NK-92 treated with Interleukin-12 subunit alpha and Interleukin-12 subunit beta, amount 100 ng/mL, for 24 hours (cell line): ENCODE data around the gene IL1RAPL1.

Source experiments
- DNase-seq: peaks from one replicate; lab custom pipeline; 2025; lab: John Stamatoyannopoulos, UW

IL1RAPL1 gene

DNA sequence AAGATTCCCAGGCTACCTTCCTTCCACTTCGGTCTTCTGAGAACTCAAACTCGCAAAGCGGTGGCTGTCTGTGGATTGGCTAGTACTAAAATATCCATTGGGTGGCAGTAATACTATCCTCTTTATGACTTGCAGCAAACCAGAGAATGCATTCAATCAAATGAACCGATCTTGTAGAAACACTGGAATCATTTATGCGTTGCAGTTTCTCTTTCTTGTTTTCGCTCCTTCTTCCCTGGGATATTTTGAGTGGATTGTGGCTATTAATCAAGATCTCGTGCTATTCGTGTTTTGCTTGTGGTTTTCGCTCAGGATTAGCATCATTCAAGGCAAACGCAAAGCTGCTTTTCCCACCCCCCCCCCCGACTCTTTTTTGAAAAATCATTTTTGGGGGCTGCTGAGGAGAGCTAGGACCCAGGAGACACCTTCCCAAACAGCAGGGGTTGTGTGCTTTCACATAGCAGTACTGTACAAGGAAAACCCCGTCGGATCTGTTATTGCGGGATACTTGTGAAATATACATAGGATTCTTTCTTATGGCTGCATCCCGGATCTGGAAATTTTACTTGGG, at the start of gene IL1RAPL1:
Gene IL1RAPL1, plus strand, starts transcription at position 466 of the 571 bp plus-strand sequence.
- DNase-seq: no peak

DNA sequence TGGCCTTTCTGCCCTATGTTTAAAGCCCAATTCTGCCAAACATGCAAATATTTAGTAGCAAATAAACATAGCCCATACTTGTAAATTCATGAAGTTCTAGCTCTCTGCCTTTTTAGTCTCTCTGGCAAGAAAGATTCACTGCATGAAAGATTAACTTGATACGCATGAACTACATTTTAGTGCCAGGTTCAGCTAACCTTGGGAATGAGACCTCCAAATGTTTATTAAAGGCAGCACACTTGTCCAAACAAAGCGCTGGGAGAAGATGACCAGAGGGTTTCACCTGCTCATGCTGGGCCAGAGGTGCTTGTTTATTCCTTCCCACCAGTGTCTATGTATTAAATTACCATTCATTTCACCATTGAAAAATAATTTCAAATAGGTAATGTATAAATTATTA, 44.5 kb upstream of the IL1RAPL1 start:
- no peak for DNase-seq

DNA sequence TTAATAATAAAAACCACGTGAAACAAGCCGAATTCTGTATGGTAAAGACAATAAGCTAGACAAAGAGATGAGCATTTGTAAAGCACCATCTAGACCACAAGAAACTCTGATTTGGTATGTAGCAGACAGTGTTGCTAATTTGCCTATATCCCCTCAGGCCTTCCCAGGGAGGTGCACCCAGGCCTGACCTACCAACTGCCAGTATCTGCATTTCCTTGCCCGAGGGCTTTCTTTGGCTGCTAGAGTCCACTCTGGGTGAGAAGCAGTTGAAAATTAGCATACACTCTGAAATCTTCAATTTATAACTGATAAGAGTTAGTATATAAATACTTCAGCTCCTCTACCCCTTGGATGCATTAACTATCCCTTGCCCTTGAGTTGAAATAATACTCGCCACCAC, 37.4 kb upstream of the IL1RAPL1 start:
- DNase-seq: no peak

DNA sequence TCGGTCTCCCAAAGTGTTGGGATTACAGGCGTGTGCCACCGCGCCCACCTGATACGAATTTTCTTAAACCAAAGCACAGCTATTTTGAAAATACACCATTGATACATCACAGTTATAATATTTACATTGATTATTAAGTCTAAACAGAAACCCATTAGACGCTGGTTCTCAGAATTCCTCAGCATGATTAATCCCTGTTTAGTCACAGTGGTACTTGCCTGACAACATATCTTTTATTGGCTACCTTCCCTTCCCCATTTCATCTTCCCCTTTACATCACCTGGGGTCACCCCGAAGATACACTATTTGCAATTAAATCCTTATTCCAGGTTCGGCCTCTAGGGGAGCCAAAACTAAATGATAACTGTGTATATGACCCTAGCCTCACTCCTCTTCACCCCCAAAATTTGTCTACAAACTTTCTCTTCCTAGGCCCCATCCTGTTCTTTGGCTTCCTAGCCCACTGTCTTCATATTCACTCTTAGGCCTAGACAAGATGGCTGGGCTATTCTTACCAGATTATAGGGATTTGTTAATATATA, 36.8 kb upstream of the IL1RAPL1 start:
- DNase-seq: no peak

- DNase-seq: no peak
Measured at GRCh38 chrX:28552322-28552721, 34.9 kb upstream of the IL1RAPL1 start.

- DNase-seq: no peak
Measured at GRCh38 chrX:28552882-28553829, 34.1 kb upstream of the IL1RAPL1 start.

DNA sequence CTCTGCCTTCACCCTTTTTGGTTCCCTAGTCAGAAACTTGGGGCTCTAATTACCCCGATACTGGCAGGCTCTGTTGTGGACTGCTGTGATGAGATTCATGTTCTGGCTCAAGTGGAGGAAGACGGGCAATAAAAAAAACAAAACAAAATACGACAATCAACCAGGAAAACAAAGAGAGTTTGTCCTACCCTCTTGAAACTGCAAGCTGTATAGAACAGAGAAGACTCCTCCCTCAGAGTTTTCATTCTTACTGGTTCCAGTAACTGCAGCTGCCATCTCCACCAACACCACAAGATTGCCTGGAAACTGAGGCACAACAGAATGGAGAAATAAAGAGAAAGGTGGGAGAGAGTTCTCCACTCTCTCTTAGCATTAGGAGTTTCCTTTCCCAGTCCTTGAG, 11.1 kb upstream of the IL1RAPL1 start:
- no peak for DNase-seq

GRCh38 chrX:28581522-28581921, 5.7 kb upstream of the IL1RAPL1 start:
- no peak for DNase-seq

- DNase-seq: no peak
Measured at GRCh38 chrX:28582511-28582910, 4.7 kb upstream of the IL1RAPL1 start.

- DNase-seq: no peak
Measured at GRCh38 chrX:28584025-28584424, 3.2 kb upstream of the IL1RAPL1 start.

GRCh38 chrX:28585767-28586166, 1.5 kb upstream of the IL1RAPL1 start:
- no peak for DNase-seq

GRCh38 chrX:28586286-28586685, 960 bp upstream of the IL1RAPL1 start:
- DNase-seq: no peak

- DNase-seq: no peak
Measured at GRCh38 chrX:28589046-28589445, 1.8 kb downstream of the IL1RAPL1 start.

DNA sequence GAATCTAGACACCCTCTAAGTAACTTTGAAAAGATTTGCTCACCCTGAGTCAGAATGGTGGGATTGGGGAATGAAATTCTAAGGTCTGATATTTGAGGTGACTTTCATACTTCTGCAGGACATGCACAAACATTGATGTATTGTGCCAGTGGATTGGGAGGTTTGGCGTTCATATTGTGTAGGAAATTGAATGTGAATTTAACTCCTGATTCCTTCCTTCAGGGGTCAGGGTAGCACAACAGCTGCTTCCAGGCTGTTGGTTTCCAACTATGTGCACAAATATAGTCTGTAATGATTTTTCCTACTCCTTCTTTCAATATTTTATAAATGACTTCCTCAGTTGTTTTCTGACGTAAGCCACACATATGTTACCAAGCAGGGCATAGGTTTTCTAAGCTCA, 3.1 kb downstream of the IL1RAPL1 start:
- DNase-seq: no peak

DNA sequence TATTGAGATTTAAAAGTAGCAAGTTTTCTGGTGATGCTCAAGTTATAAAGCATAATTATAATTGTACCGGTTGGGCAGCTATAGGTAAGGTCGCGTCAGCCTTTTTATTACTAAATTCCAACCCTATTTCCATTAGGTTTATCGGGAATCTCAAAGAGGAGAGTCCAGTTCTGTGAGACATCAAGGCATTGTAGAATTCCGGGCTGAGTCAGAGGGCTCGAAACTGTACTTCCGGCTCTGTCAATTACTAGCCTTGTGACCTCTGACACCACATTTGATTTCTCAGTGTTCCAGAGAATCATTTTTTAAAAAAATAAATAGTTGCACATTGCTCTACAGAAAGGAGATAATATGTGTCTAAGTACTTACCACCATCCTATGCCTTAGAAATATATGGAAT, 4.3 kb downstream of the IL1RAPL1 start:
- DNase-seq: no peak

DNA sequence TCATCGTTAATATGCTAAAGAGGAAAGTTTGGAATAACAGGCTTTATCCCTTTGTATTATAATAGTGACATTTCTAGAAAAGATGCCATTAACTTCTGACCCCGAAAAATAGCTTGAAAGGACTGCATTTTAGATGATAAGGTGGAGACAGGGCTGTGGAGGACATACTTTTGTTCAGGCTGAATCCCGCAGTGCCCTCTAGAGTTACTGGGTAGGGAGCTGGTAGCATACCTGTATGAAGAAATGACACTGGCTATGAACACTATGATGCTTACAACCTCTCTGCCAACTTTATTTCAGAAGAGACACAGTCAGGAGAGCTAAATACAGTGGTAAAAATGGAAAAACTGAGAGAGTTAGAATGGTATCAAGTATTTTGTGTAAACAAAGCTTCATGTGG, 8.1 kb downstream of the IL1RAPL1 start:
- DNase-seq: no peak

DNA sequence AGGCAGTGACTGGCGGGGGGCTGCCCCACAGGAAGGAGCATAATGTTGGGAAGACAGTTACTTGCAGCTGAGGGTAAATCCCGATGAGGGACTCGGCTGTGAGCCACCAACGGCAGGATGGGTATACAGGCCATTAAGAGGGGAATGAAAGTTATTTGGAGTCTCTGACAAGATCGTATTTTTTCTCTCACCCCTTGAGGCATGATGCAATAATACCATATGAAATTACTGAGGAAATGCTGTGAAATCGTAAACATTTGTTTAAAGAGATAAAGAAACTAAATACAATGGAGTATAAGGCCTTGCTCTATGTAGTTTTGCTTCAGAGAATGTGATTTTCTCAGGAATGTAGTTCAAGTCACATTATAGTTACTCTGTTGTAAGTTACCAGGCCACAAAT, 12.7 kb downstream of the IL1RAPL1 start:
- no peak for DNase-seq

GRCh38 chrX:28609003-28609402, 21.8 kb downstream of the IL1RAPL1 start:
- DNase-seq: no peak

DNA sequence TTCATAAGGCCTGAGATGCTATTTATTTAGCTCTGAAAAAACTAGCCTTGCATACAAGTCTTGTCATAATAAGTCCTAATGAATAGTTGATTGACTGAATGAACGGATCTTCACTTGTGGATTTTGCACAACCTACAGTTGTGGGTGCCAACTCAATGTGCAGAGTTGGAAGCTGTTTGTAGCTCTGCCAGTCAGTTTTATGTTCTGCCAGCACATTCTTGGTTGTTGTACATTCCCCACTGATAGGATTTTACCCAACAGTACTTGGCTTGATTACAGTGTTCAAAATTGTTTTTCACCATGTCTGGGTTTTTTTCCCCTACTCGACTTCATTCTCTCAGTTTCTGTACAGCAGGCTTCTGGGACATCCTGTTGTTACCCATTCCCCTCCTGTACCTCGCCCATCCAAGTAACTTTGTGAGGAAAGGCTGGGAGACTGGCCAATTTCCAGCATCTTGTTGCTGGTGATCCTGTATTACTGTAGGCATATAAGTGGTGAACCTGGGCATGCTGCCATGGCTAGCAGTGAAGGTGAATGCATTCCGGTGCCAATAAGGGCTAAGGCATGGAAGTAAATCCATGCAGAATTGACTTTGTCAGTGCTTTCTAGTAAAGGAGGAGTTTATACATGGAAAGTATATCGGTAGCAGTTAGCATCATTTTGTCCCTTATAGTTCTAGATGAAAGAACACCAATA, 22.8 kb downstream of the IL1RAPL1 start:
- DNase-seq: no peak

- DNase-seq: no peak
Measured at GRCh38 chrX:28610746-28611145, 23.5 kb downstream of the IL1RAPL1 start.

DNA sequence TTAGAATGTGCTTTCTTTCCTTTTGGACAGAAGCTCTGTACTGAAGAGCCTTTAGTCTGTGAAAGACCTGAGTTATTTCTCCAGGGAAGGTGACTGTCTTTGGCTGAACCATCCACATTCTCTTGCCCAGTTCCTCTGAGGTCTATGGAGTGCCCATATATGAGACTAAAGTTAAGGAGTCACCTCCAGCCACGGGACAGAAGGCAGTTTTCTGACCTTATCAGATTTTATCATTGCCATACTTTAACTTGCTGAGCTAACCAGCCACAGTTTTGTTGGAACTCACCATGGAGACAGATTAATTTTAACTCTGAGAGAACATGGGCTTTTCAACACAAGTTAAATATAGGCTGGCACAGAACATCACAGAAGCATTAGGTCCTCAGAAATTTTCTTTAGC, 26.3 kb downstream of the IL1RAPL1 start:
- DNase-seq: no peak

GRCh38 chrX:28625223-28625622, 38.0 kb downstream of the IL1RAPL1 start:
- no peak for DNase-seq

DNA sequence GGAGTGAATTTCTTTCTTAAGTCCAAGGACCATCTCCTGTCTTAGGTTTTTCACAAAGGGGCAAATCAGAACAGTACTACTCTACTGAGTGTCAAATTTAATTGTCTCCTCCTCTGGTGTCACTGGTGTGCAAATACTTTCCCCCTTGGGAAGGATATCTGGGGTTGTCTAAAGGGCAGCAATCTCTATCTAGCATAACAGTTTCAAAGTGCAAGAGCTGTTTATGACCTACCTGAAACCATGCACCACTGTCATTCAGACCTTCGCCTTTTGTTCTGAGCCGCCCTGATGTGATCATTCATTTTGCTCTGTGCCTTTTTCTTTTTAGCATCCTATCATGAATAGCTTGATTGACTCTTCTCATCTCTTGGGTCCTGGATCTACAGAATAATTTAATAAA, 39.3 kb downstream of the IL1RAPL1 start:
- no peak for DNase-seq
